IMR-90 (cell line): Measurements from ENCODE around the gene ZSCAN25. TPM values are rescaled to one million over a fixed set of nuclear protein-coding genes. Genes with fewer than 3 reads are reported as not detected.

ENCODE experiments used
- ATAC-seq: fragments of 200-7000 bp; cut with Tn5 transposase; 2 replicates; pipeline ENCODE4 v1.9.1; 2020; ENCODE audit warnings: low read depth, mild to moderate bottlenecking, moderate library complexity
- BruUV-seq: library from RNA; stranded (reverse); fragments of 400-500 nt; replicated peaks from 2 replicates; lab custom pipeline; 2021; lab: Mats Ljungman, UMichigan
- CTCF ChIA-PET: fragments of 300-600 bp; formaldehyde crosslinking; extraction: SDS; loops from one replicate; lab custom pipeline; 2021; ENCODE audit warnings: antibody characterized with exemption; lab: Yijun Ruan, JAX
- POLR2A ChIA-PET: fragments of 300-600 bp; sonication (Branson Sonifier 250); formaldehyde crosslinking; loops from one replicate; lab custom pipeline; 2022; ENCODE audit warnings: antibody characterized with exemption; ENCODE audit not compliant: unreplicated experiment; lab: Charles Lee
- DNase-seq: peaks from one replicate; pipeline ENCODE4 v3.0.0; 2013
- H2AFZ ChIP-seq: replicated peaks from 2 replicates; pipeline ENCODE3; 2013; ENCODE audit warnings: low read length, mild to moderate bottlenecking; ENCODE audit not compliant: poor library complexity
- H2AK5ac ChIP-seq: 2 replicates; pipeline ENCODE4 v1.6.1; 2013; ENCODE audit warnings: low read depth, low read length, inconsistent platforms
- H2AK9ac ChIP-seq: replicated peaks from 2 replicates; pipeline ENCODE3; 2013; ENCODE audit warnings: mild to moderate bottlenecking, low read depth, low read length, moderate library complexity; ENCODE audit not compliant: poor library complexity
- H2BK120ac ChIP-seq: 2 replicates; pipeline ENCODE4 v1.6.1; 2013; ENCODE audit warnings: low read depth, low read length, inconsistent platforms
- H2BK15ac ChIP-seq: 3 replicates; pipeline ENCODE4 v1.6.1; 2013; ENCODE audit warnings: low read depth, low read length, inconsistent platforms
- H2BK20ac ChIP-seq: 2 replicates; pipeline ENCODE4 v1.6.1; 2013; ENCODE audit warnings: low read depth, mild to moderate bottlenecking, inconsistent platforms, low read length, moderate library complexity
- H2BK5ac ChIP-seq: 2 replicates; pipeline ENCODE4 v1.6.1; 2013; ENCODE audit warnings: mild to moderate bottlenecking, low read depth, low read length, inconsistent platforms; ENCODE audit not compliant: poor library complexity, severe bottlenecking
- H3K14ac ChIP-seq: replicated peaks from 2 replicates; pipeline ENCODE4 v1.6.1; 2013; ENCODE audit warnings: low read depth, low read length, inconsistent platforms
- H3K18ac ChIP-seq: 2 replicates; pipeline ENCODE4 v1.6.1; 2013; ENCODE audit warnings: low read depth, low read length, control low read depth
- H3K23ac ChIP-seq: 2 replicates; pipeline ENCODE4 v1.6.1; 2013; ENCODE audit warnings: low read depth, low read length, inconsistent platforms
- H3K27ac ChIP-seq: 2 replicates; pipeline ENCODE4 v1.5.1; 2013; ENCODE audit warnings: mild to moderate bottlenecking, control low read depth, low read length; ENCODE audit not compliant: insufficient read depth
- H3K27me3 ChIP-seq: 2 replicates; pipeline ENCODE4 v1.6.1; 2013; ENCODE audit warnings: low read length; ENCODE audit not compliant: control insufficient read depth, insufficient read depth
- H3K36me3 ChIP-seq: 2 replicates; pipeline ENCODE4 v1.6.1; 2013; ENCODE audit warnings: low read length, mixed read lengths; ENCODE audit not compliant: control insufficient read depth, insufficient read depth
- H3K4ac ChIP-seq: 2 replicates; pipeline ENCODE4 v1.6.1; 2013; ENCODE audit warnings: low read depth, low read length, inconsistent platforms
- H3K4me1 ChIP-seq: 2 replicates; pipeline ENCODE4 v1.6.1; 2013; ENCODE audit warnings: low read length, mixed read lengths; ENCODE audit not compliant: control insufficient read depth, insufficient read depth
- H3K4me2 ChIP-seq: 2 replicates; pipeline ENCODE4 v1.6.1; 2013; ENCODE audit warnings: low read depth, mild to moderate bottlenecking, control low read depth, low read length, moderate library complexity
- H3K4me3 ChIP-seq: 2 replicates; pipeline ENCODE4 v1.5.1; 2013; ENCODE audit warnings: low read depth, mild to moderate bottlenecking, control low read depth, low read length, moderate library complexity; ENCODE audit not compliant: insufficient read depth
- H3K56ac ChIP-seq: 2 replicates; pipeline ENCODE4 v1.6.1; 2013; ENCODE audit warnings: low read length, inconsistent platforms; ENCODE audit not compliant: insufficient read depth; ENCODE audit errors: extremely low read depth
- H3K79me1 ChIP-seq, 2 experiments: 2 replicates each; pipeline ENCODE4 v1.6.1; 2013; ENCODE audit warnings: low read length in 2 of 2, inconsistent platforms in 1 of 2, low read depth in 1 of 2
- H3K9ac ChIP-seq: 2 replicates; pipeline ENCODE4 v1.6.1; 2013; ENCODE audit warnings: low read depth, low read length, control low read depth
- H3K9me1 ChIP-seq: 2 replicates; pipeline ENCODE4 v1.6.1; 2013; ENCODE audit warnings: low read length, inconsistent platforms; ENCODE audit not compliant: insufficient read depth
- H3K9me3 ChIP-seq: 2 replicates; pipeline ENCODE4 v1.6.1; 2013; ENCODE audit warnings: low read length; ENCODE audit not compliant: control insufficient read depth, insufficient read depth
- H4K20me1 ChIP-seq: 2 replicates; pipeline ENCODE4 v1.6.1; 2013; ENCODE audit warnings: low read length, inconsistent platforms; ENCODE audit not compliant: insufficient read depth
- H4K5ac ChIP-seq: 2 replicates; pipeline ENCODE4 v1.6.1; 2013; ENCODE audit warnings: mild to moderate bottlenecking, low read depth, low read length, control low read depth
- H4K8ac ChIP-seq, 2 experiments: 2 replicates each; pipeline ENCODE4 v1.6.1; 2013; ENCODE audit warnings: low read depth in 2 of 2, low read length in 2 of 2, control low read depth in 1 of 2, inconsistent platforms in 1 of 2
- H4K91ac ChIP-seq: 2 replicates; pipeline ENCODE4 v1.6.1; 2013; ENCODE audit warnings: low read depth, low read length, inconsistent platforms; ENCODE audit not compliant: insufficient read depth
- CHD1 ChIP-seq: IDR thresholded peaks from 2 replicates; pipeline ENCODE4 v1.6.1; 2012; ENCODE audit warnings: low read depth, low read length, improper control_type of control experiment
- MAFK ChIP-seq: IDR thresholded peaks from 2 replicates; pipeline ENCODE4 v1.6.1; 2012; ENCODE audit warnings: low read depth, low read length, improper control_type of control experiment
- POLR2A ChIP-seq: IDR thresholded peaks from 2 replicates; pipeline ENCODE4 v1.6.1; 2012; ENCODE audit warnings: mild to moderate bottlenecking, low read depth, low read length
- RCOR1 ChIP-seq: IDR thresholded peaks from 2 replicates; pipeline ENCODE4 v1.6.1; 2012; ENCODE audit warnings: mild to moderate bottlenecking, low read length, improper control_type of control experiment; ENCODE audit not compliant: insufficient replicate concordance
- RFX5 ChIP-seq: IDR thresholded peaks from 2 replicates; pipeline ENCODE4 v1.8.0; 2012; ENCODE audit warnings: low read depth, mild to moderate bottlenecking, low read length, moderate library complexity
- WGBS, 2 experiments: methylation state at CpG; one replicate each; pipeline versions ENCODE4 v1.1.5 to v1.1.7; 2013; ENCODE audit warnings: missing lambda C conversion rate in 2 of 2; ENCODE audit not compliant: insufficient read length in 1 of 2; ENCODE audit errors: extremely low coverage in 2 of 2; 5-methylcytosine and 5-hydroxymethylcytosine counted together
- dilution Hi-C: fragments of 300-500 bp; cut with HindIII; formaldehyde crosslinking; loops from one replicate; pipeline ENCODE4 v1.14.3; 2018; ENCODE audit warnings: low sequenced_read_pairs; ENCODE audit not compliant: unreplicated experiment
- in situ Hi-C: fragments of 300-500 bp; cut with MboI; formaldehyde crosslinking; loops from 3 replicates; pipeline ENCODE4 v1.14.3; 2019; ENCODE audit warnings: low sequenced_read_pairs, inconsistent platforms, mixed read lengths
- intact Hi-C: fragments of 100-400 bp; cut with micrococcal nuclease; formaldehyde crosslinking; loops from 2 replicates; pipeline ENCODE4 v1.10.0; 2022
- polyA plus RNA-seq, 3 experiments: library from polyadenylated mRNA; depleted of rRNA; stranded (reverse); fragments of >200 nt; gene quantifications; 2 replicates each; pipeline ENCODE4 v1.2.3, GENCODE V29; 2012; ENCODE audit warnings: low replicate concordance in 1 of 3
- total RNA-seq: library from RNA; depleted of rRNA; stranded (reverse); fragments of >200 nt; gene quantifications from 2 replicates; pipeline ENCODE4 v1.2.3, GENCODE V29; 2012
- TF ChIP-seq, protein P1 (sequence below): fragments of 150-350 bp; IDR thresholded peaks from 2 replicates; pipeline ENCODE4 v1.6.1; 2016; ENCODE audit warnings: low read depth, mild to moderate bottlenecking, low read length, moderate library complexity, borderline replicate concordance

Gene ZSCAN25
- total and polyA plus RNA-seq, 2 of the 4 experiments (the other 2 are of a cell fraction): 6.2 to 9.0 TPM

DNA sequence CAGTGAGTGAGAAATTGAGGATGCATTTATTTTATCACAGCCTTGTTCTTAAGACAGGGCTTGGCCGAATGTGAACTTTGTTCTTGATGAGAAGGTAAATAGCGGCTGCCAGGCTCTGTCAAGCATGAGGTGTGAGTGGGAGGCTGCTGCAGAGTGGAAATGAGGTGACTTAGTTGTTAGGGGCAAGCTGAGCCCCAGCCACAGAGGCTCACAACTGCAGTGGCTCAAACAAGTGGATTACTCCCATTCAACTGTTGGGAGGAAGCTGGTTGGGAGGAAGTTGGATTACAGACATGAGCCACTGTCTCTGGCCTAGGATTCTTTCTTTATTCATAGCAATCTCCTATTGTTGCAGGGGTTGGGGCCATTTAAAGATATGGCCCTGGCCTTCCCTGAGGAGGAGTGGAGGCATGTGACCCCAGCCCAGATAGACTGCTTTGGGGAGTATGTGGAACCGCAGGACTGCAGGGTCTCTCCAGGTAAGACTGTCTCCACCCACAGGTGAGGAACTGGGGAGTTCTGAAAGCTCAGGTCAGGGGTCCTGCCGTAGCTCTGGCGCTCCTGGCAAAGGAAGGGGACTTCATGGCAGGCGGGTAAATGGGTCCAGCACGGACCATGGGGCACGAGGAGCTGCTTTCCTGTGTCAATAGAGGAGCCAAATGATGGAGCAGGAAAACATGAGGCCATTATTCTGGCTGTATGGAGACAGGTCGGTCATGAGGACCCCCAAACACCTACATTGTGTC, 7.1 kb downstream of the ZSCAN25 start:
- in situ Hi-C loops (no loop called here), dilution Hi-C loops (no loop called here)
- H3K14ac ChIP-seq: no peak overlapping the region

More for the DNA sequence above, 7.1 kb downstream of the ZSCAN25 start:
- intact Hi-C loops: no loop called here
- Histone ChIP-seq H2AK5ac (no peak overlapping the region), H3K27me3 (no peaks in the 10 kb centered on the region), H2BK20ac (no peak overlapping the region), H2BK15ac (no peak overlapping the region), H3K36me3 (peaks cover 67% of the 10 kb centered on the region), H3K23ac (no peak overlapping the region), H4K91ac (no peak overlapping the region), H3K4me3 (no peak overlapping the region), H2AK9ac (no peak overlapping the region), H4K8ac (no peak overlapping the region), H4K20me1 (no peaks in the 10 kb centered on the region), H3K18ac (no peak overlapping the region), H3K9me1 (no peaks in the 10 kb centered on the region; the same call in 1 of the 2 replicates), H3K4me2 (no peak overlapping the region), H3K9me3 (no peaks in the 10 kb centered on the region), H3K27ac (no peak overlapping the region), H3K4me1 (no peaks in the 10 kb centered on the region), H3K9ac (no peak overlapping the region), H2AFZ (no peak overlapping the region), H2BK120ac (no peak overlapping the region), H3K4ac (no peak overlapping the region), H3K56ac (no peak overlapping the region), H2BK5ac (no peak overlapping the region), H3K79me1 (peaks cover 20 to 47% of the 10 kb centered on the region in 2 experiments), H4K5ac (no peak overlapping the region)
- DNase-seq (no peak), ATAC-seq (no peak)
- no TSS peak for BruUV-seq
- POLR2A ChIA-PET: no interaction called here
- TF ChIP-seq POLR2A (no peak), CHD1 (no peak), RCOR1 (no peak), MAFK (no peak), RFX5 (no peak)
- TF ChIP-seq, protein P1, sequence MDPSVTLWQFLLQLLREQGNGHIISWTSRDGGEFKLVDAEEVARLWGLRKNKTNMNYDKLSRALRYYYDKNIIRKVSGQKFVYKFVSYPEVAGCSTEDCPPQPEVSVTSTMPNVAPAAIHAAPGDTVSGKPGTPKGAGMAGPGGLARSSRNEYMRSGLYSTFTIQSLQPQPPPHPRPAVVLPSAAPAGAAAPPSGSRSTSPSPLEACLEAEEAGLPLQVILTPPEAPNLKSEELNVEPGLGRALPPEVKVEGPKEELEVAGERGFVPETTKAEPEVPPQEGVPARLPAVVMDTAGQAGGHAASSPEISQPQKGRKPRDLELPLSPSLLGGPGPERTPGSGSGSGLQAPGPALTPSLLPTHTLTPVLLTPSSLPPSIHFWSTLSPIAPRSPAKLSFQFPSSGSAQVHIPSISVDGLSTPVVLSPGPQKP: no peak
- CTCF ChIA-PET: no interaction called here
- 100% methylated on average over 1 of the region's 9 CpGs; no CpG with 5 or more reads in 1 of the 2 experiments for WGBS, 2 experiments
